WTC11 (cell line): ENCODE measurements around the gene RAMP1. TPM values are rescaled to one million over a fixed set of nuclear protein-coding genes. Genes with fewer than 3 reads are reported as not detected.

ENCODE experiments used
- ATAC-seq: fragments of 200-7000 bp; cut with Tn5 transposase; 2 replicates; pipeline ENCODE4 v1.10.0; 2021; ENCODE audit warnings: mild to moderate bottlenecking, moderate library complexity
- CTCF ChIA-PET: fragments of 300-600 bp; sonication (Branson Sonifier 250); formaldehyde crosslinking; loops from one replicate; lab custom pipeline; 2021; ENCODE audit warnings: antibody characterized with exemption; lab: Charles Lee
- POLR2A ChIA-PET: fragments of 350-600 bp; sonication (Branson Sonifier 250); formaldehyde crosslinking; loops from one replicate; lab custom pipeline; 2021; ENCODE audit warnings: antibody characterized with exemption; lab: Charles Lee
- DNase-seq: peaks from one replicate; pipeline ENCODE4 v3.0.0; 2021; ENCODE audit warnings: low spot score
- H3K27ac Mint-ChIP-seq: 2 replicates; pipeline ENCODE4 v1.8.0; 2021; ENCODE audit warnings: mixed read lengths
- H3K27me3 Mint-ChIP-seq: 2 replicates; pipeline ENCODE4 v1.8.0; 2021; ENCODE audit warnings: low read depth, mild to moderate bottlenecking, moderate library complexity, mixed read lengths
- H3K36me3 Mint-ChIP-seq: 2 replicates; pipeline ENCODE4 v1.8.0; 2021; ENCODE audit warnings: mixed read lengths
- H3K4me1 Mint-ChIP-seq: 2 replicates; pipeline ENCODE4 v1.8.0; 2022; ENCODE audit warnings: mixed read lengths
- H3K4me3 Mint-ChIP-seq: 2 replicates; pipeline ENCODE4 v1.8.0; 2021; ENCODE audit warnings: mild to moderate bottlenecking, moderate library complexity, mixed read lengths
- H3K9me3 Mint-ChIP-seq: 2 replicates; pipeline ENCODE4 v1.8.0; 2021; ENCODE audit warnings: mixed read lengths
- ATF1 ChIP-seq: sonication (generic); formaldehyde crosslinking; IDR thresholded peaks from 2 replicates; pipeline ENCODE4 v1.8.1; 2023; ENCODE audit warnings: mild to moderate bottlenecking, moderate library complexity, missing genetic modification reagents
- ATF6 ChIP-seq: sonication (generic); formaldehyde crosslinking; IDR thresholded peaks from 2 replicates; pipeline ENCODE4 v1.8.1; 2023; ENCODE audit warnings: mild to moderate bottlenecking, missing genetic modification reagents
- CBFB ChIP-seq: sonication (generic); formaldehyde crosslinking; IDR thresholded peaks from 2 replicates; pipeline ENCODE4 v1.8.1; 2022; ENCODE audit warnings: mild to moderate bottlenecking, low read depth, missing genetic modification reagents
- ERG ChIP-seq: fragments of 250-450 bp; sonication (Bioruptor Pico); IDR thresholded peaks from 2 replicates; pipeline ENCODE4 v1.8.0; 2021; ENCODE audit warnings: mild to moderate bottlenecking
- GABPB1 ChIP-seq: sonication (generic); formaldehyde crosslinking; IDR thresholded peaks from 2 replicates; pipeline ENCODE4 v1.8.1; 2023; ENCODE audit warnings: mild to moderate bottlenecking, missing genetic modification reagents
- KAT7 ChIP-seq: sonication (generic); formaldehyde crosslinking; IDR thresholded peaks from 2 replicates; pipeline ENCODE4 v1.8.1; 2023; ENCODE audit warnings: missing genetic modification reagents, mild to moderate bottlenecking, borderline replicate concordance
- MXD4 ChIP-seq: fragments of 250-450 bp; sonication (Bioruptor Pico); IDR thresholded peaks from 2 replicates; pipeline ENCODE4 v1.8.0; 2021; ENCODE audit warnings: mild to moderate bottlenecking, moderate library complexity, borderline replicate concordance
- NR3C1 ChIP-seq: sonication (generic); formaldehyde crosslinking; conservative IDR thresholded peaks from 2 replicates; pipeline ENCODE4 v1.8.1; 2023; ENCODE audit warnings: low read depth, mild to moderate bottlenecking, missing genetic modification reagents
- RELA ChIP-seq: sonication (generic); formaldehyde crosslinking; IDR thresholded peaks from 2 replicates; pipeline ENCODE4 v1.8.1; 2022; ENCODE audit warnings: missing genetic modification reagents, mild to moderate bottlenecking, borderline replicate concordance
- ZNF317 ChIP-seq: sonication (generic); formaldehyde crosslinking; IDR thresholded peaks from 2 replicates; pipeline ENCODE4 v1.8.1; 2023; ENCODE audit warnings: low read depth, mild to moderate bottlenecking, moderate library complexity, missing genetic modification reagents, borderline replicate concordance
- ZSCAN18 ChIP-seq: fragments of 250-450 bp; sonication (Bioruptor Pico); IDR thresholded peaks from 2 replicates; pipeline ENCODE4 v2.1.2; 2022; ENCODE audit warnings: mild to moderate bottlenecking, moderate library complexity
- total RNA-seq: library from RNA; stranded (reverse); gene quantifications from 3 replicates; pipeline ENCODE4 v1.2.3, GENCODE V29; 2021
- TF ChIP-seq, protein P1 (sequence below): fragments of 200-600 bp; IDR thresholded peaks from 2 replicates; pipeline ENCODE4 v1.8.0; 2022; ENCODE audit warnings: antibody characterized with exemption
- TF ChIP-seq, protein P2 (sequence below): sonication (generic); formaldehyde crosslinking; IDR thresholded peaks from 2 replicates; pipeline ENCODE4 v1.8.1; 2023; ENCODE audit warnings: mild to moderate bottlenecking, missing genetic modification reagents, moderate library complexity
- TF ChIP-seq, protein P3 (sequence below): sonication (generic); formaldehyde crosslinking; IDR thresholded peaks from 2 replicates; pipeline ENCODE4 v1.8.0; 2023; ENCODE audit warnings: missing genetic modification reagents, mild to moderate bottlenecking, borderline replicate concordance
- TF ChIP-seq, protein P4 (sequence below): sonication (generic); formaldehyde crosslinking; IDR thresholded peaks from 2 replicates; pipeline ENCODE4 v1.8.1; 2022; ENCODE audit warnings: low read depth, missing genetic modification reagents, borderline replicate concordance

Gene RAMP1
- total RNA-seq, 1 experiment from 2014 or later, result 1.0 TPM

- TF ChIP-seq ERG (CRISPR knock-in tag), result no peak
- no peak for TF ChIP-seq CBFB (CRISPR knock-in tag)
- TF ChIP-seq KAT7 (CRISPR knock-in tag), result no peak
- TF ChIP-seq ZNF317 (CRISPR knock-in tag), result no peak
- TF ChIP-seq RELA (CRISPR knock-in tag), result no peak
- TF ChIP-seq, protein P1, sequence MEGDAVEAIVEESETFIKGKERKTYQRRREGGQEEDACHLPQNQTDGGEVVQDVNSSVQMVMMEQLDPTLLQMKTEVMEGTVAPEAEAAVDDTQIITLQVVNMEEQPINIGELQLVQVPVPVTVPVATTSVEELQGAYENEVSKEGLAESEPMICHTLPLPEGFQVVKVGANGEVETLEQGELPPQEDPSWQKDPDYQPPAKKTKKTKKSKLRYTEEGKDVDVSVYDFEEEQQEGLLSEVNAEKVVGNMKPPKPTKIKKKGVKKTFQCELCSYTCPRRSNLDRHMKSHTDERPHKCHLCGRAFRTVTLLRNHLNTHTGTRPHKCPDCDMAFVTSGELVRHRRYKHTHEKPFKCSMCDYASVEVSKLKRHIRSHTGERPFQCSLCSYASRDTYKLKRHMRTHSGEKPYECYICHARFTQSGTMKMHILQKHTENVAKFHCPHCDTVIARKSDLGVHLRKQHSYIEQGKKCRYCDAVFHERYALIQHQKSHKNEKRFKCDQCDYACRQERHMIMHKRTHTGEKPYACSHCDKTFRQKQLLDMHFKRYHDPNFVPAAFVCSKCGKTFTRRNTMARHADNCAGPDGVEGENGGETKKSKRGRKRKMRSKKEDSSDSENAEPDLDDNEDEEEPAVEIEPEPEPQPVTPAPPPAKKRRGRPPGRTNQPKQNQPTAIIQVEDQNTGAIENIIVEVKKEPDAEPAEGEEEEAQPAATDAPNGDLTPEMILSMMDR, result no peak
- TF ChIP-seq ATF1, result no peak
- no peak for TF ChIP-seq GABPB1 (CRISPR knock-in tag)
These were observed 9.4 kb downstream of the RAMP1 start (continued) for GRCh38 chr2:237868631-237869342.

- Mint-ChIP-seq H3K36me3 (no peaks in the 10 kb centered on the region), H3K27ac (no peak overlapping the region), H3K4me1 (peaks cover 10% of the 10 kb centered on the region), H3K4me3 (no peak overlapping the region), H3K9me3 (no peaks in the 10 kb centered on the region), H3K27me3 (no peaks in the 10 kb centered on the region; the same call in 1 of the 2 replicates)
- ChIA-PET POLR2A (no interaction called here), CTCF (no interaction called here)
- ATAC-seq, result no peak
- TF ChIP-seq, protein P2, sequence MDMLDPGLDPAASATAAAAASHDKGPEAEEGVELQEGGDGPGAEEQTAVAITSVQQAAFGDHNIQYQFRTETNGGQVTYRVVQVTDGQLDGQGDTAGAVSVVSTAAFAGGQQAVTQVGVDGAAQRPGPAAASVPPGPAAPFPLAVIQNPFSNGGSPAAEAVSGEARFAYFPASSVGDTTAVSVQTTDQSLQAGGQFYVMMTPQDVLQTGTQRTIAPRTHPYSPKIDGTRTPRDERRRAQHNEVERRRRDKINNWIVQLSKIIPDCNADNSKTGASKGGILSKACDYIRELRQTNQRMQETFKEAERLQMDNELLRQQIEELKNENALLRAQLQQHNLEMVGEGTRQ (CRISPR knock-in tag), result no peak
- TF ChIP-seq, protein P3, sequence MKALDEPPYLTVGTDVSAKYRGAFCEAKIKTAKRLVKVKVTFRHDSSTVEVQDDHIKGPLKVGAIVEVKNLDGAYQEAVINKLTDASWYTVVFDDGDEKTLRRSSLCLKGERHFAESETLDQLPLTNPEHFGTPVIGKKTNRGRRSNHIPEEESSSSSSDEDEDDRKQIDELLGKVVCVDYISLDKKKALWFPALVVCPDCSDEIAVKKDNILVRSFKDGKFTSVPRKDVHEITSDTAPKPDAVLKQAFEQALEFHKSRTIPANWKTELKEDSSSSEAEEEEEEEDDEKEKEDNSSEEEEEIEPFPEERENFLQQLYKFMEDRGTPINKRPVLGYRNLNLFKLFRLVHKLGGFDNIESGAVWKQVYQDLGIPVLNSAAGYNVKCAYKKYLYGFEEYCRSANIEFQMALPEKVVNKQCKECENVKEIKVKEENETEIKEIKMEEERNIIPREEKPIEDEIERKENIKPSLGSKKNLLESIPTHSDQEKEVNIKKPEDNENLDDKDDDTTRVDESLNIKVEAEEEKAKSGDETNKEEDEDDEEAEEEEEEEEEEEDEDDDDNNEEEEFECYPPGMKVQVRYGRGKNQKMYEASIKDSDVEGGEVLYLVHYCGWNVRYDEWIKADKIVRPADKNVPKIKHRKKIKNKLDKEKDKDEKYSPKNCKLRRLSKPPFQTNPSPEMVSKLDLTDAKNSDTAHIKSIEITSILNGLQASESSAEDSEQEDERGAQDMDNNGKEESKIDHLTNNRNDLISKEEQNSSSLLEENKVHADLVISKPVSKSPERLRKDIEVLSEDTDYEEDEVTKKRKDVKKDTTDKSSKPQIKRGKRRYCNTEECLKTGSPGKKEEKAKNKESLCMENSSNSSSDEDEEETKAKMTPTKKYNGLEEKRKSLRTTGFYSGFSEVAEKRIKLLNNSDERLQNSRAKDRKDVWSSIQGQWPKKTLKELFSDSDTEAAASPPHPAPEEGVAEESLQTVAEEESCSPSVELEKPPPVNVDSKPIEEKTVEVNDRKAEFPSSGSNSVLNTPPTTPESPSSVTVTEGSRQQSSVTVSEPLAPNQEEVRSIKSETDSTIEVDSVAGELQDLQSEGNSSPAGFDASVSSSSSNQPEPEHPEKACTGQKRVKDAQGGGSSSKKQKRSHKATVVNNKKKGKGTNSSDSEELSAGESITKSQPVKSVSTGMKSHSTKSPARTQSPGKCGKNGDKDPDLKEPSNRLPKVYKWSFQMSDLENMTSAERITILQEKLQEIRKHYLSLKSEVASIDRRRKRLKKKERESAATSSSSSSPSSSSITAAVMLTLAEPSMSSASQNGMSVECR, result no peak
- TF ChIP-seq MXD4 (CRISPR knock-in tag) (no peak), ATF6 (CRISPR knock-in tag) (no peak), NR3C1 (no peak), ZSCAN18 (CRISPR knock-in tag) (no peak), CBFB (CRISPR knock-in tag) (no peak)
- TF ChIP-seq, protein P4, sequence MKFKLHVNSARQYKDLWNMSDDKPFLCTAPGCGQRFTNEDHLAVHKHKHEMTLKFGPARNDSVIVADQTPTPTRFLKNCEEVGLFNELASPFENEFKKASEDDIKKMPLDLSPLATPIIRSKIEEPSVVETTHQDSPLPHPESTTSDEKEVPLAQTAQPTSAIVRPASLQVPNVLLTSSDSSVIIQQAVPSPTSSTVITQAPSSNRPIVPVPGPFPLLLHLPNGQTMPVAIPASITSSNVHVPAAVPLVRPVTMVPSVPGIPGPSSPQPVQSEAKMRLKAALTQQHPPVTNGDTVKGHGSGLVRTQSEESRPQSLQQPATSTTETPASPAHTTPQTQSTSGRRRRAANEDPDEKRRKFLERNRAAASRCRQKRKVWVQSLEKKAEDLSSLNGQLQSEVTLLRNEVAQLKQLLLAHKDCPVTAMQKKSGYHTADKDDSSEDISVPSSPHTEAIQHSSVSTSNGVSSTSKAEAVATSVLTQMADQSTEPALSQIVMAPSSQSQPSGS (CRISPR knock-in tag), result no peak
- no peak for DNase-seq
These were observed 10.1 kb downstream of the RAMP1 start for GRCh38 chr2:237869343-237870102.
